ENCODE results near the gene GLS.

Gene GLS

GRCh38 chr2:190996338-190996946 is 115.8 kb downstream of the GLS start:
- DNase-seq (ENCODE audit: low read depth) = no peak

- no peak for DNase-seq (ENCODE audit: low read depth)
Measured at GRCh38 chr2:190996947-190997346, 116.3 kb downstream of the GLS start.

GRCh38 chr2:190997526-190998113 is 117.0 kb downstream of the GLS start:
- no peak for DNase-seq (ENCODE audit: low read depth)

GRCh38 chr2:190999058-190999457 is 118.4 kb downstream of the GLS start:
- DNase-seq (ENCODE audit: low read depth) = no peak

GRCh38 chr2:190999949-191000665 is 119.5 kb downstream of the GLS start:
- no peak for DNase-seq (ENCODE audit: low read depth)

- DNase-seq (ENCODE audit: low read depth) = no peak
Measured at GRCh38 chr2:191001032-191001431, 120.4 kb downstream of the GLS start.

GRCh38 chr2:191001624-191002023 is 121.0 kb downstream of the GLS start:
- DNase-seq (ENCODE audit: low read depth) = no peak

GRCh38 chr2:191003405-191004309 is 123.0 kb downstream of the GLS start:
- no peak for DNase-seq (ENCODE audit: low read depth)

- DNase-seq (ENCODE audit: low read depth) = no peak
Measured at GRCh38 chr2:191006297-191006696, 125.7 kb downstream of the GLS start.

GRCh38 chr2:191006997-191007783 is 126.6 kb downstream of the GLS start:
- DNase-seq (ENCODE audit: low read depth) = no peak

- no peak for DNase-seq (ENCODE audit: low read depth)
Measured at GRCh38 chr2:191008286-191008685, 127.7 kb downstream of the GLS start.

GRCh38 chr2:191009541-191010374 is 129.1 kb downstream of the GLS start:
- no peak for DNase-seq (ENCODE audit: low read depth)

- no peak for DNase-seq (ENCODE audit: low read depth)
Measured at GRCh38 chr2:191010887-191011885, 130.6 kb downstream of the GLS start.

GRCh38 chr2:191012346-191012745 is 131.7 kb downstream of the GLS start:
- no peak for DNase-seq (ENCODE audit: low read depth)

GRCh38 chr2:191012845-191013681 is 132.4 kb downstream of the GLS start:
- no peak for DNase-seq (ENCODE audit: low read depth)

- DNase-seq (ENCODE audit: low read depth) = no peak
Measured at GRCh38 chr2:191013682-191013931, 133.0 kb downstream of the GLS start.

- DNase-seq (ENCODE audit: low read depth) = peak; percentile 94
Measured at GRCh38 chr2:191013932-191014652, 133.5 kb downstream of the GLS start, which contains the start of gene STAT1. STAT1 (minus strand) TSS chr2:191014171; CDS start chr2:191010003, 4,168 bp downstream.

GRCh38 chr2:191014653-191015020 is 134.0 kb downstream of the GLS start:
- DNase-seq (ENCODE audit: low read depth) = no peak

All from stimulated activated CD8-positive, alpha-beta memory T cell treated with anti-CD3 and anti-CD28 coated beads, Interleukin-4, amount 100 ng/mL, for 24 hours (primary cell).